ENCODE data around the gene MAGI2. TPM values are rescaled to one million over a fixed set of nuclear protein-coding genes. Genes with fewer than 3 reads are reported as not detected.

MAGI2 gene
- total RNA-seq, 2 donors from 2014 or later, result 3.9 to 10.5 TPM

DNA sequence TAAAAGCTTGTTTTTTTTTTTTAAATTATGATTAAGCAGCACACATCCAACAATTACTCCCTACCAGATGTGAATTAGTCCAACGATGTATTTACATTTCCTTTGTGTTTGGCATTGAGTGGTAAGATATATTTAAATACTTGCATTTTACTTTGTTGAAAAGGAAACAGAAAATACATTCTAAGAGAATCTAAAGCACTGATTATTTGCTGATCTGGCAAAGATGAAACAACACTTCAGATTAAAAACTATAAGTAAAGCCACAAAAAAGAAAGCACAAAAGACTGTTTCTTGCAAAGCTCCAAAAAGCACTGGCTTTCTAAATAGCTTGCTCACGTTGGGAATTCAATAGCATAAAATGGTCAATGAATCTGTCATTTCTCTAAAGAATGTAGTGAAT lies 1188.4 kb downstream of the MAGI2 start:
- DNase-seq, result no peak
- intact Hi-C loops (cut with DNase I), result no loop called here
- ATAC-seq, result no peak
- H3K27me3 ChIP-seq, result no peaks in the 10 kb centered on the region
- no peak for TF ChIP-seq POLR2A (IDR thresholded peaks at IDR 0.05)
- TF ChIP-seq, protein P1, sequence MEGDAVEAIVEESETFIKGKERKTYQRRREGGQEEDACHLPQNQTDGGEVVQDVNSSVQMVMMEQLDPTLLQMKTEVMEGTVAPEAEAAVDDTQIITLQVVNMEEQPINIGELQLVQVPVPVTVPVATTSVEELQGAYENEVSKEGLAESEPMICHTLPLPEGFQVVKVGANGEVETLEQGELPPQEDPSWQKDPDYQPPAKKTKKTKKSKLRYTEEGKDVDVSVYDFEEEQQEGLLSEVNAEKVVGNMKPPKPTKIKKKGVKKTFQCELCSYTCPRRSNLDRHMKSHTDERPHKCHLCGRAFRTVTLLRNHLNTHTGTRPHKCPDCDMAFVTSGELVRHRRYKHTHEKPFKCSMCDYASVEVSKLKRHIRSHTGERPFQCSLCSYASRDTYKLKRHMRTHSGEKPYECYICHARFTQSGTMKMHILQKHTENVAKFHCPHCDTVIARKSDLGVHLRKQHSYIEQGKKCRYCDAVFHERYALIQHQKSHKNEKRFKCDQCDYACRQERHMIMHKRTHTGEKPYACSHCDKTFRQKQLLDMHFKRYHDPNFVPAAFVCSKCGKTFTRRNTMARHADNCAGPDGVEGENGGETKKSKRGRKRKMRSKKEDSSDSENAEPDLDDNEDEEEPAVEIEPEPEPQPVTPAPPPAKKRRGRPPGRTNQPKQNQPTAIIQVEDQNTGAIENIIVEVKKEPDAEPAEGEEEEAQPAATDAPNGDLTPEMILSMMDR (IDR thresholded peaks at IDR 0.05), result no peak
- no peak overlapping the region for H3K4me3 ChIP-seq
- H3K9me3 ChIP-seq, result no peaks in the 10 kb centered on the region
- 13 to 27% methylated on average over 2 of the region's 2 CpGs for WGBS, 2 donors
- no peaks in the 10 kb centered on the region for H3K36me3 ChIP-seq (replicated peaks in 1 of 2; ENCODE audit: insufficient read depth in 1 of 2, low read depth in 2 of 2)
- H3K4me1 ChIP-seq, result peaks cover 12% of the 10 kb centered on the region
- H3K27ac ChIP-seq, result no peak overlapping the region

DNA sequence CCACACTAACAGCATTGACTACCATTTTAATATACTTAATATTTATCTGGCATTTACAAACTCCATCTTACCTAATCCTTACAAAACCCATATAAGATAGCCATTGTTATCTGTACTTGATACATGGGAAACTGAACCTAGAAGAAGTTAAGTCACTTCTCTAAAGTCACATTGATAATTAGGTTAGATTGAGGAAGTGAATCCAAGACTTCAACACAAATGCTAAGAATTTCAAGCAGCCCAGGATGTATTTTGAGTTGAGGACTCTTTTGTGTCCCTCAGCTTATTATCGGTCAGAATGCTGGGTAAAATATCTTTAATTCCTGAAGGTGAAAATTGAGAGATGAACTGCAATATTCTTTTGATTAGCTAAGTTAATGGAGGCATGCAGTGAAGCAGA lies 1189.4 kb downstream of the MAGI2 start:
- Histone ChIP-seq H3K27ac (no peak overlapping the region), H3K9me3 (no peaks in the 10 kb centered on the region), H3K27me3 (no peaks in the 10 kb centered on the region), H3K4me3 (no peak overlapping the region), H3K36me3 (replicated peaks in 1 of 2; ENCODE audit: insufficient read depth in 1 of 2, low read depth in 2 of 2) (no peaks in the 10 kb centered on the region), H3K4me1 (peaks cover 12% of the 10 kb centered on the region)
- ATAC-seq, result no peak
- 88 to 94% methylated on average over 1 of the region's 1 CpG for WGBS, 2 donors
- intact Hi-C loops (cut with DNase I), result no loop called here
- TF ChIP-seq, protein P1 (IDR thresholded peaks at IDR 0.05), result no peak
- no peak for TF ChIP-seq POLR2A (IDR thresholded peaks at IDR 0.05)
- no peak for DNase-seq

DNA sequence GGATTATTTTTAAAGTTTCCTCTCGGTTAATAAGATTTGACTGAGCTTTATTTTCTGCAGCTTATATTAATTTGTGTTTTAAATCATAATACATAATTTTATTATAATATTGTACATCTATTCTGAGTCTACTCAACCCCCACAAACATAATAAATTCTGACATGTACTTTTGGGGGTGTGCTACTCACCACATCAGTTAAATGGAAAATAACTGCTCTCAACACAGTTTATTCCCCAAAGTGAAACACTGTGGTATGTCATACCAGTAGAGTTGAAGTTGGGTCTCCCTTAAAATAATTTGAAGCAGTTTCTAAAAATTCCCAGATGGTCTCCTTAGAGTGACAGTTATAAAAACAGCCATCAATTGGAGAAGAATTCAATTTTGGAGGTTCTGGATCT lies 1191.7 kb downstream of the MAGI2 start:
- Histone ChIP-seq H3K4me1 (peaks cover 12% of the 10 kb centered on the region), H3K36me3 (replicated peaks in 1 of 2; ENCODE audit: insufficient read depth in 1 of 2, low read depth in 2 of 2) (no peaks in the 10 kb centered on the region), H3K4me3 (no peak overlapping the region), H3K27me3 (no peaks in the 10 kb centered on the region), H3K27ac (no peak overlapping the region), H3K9me3 (no peaks in the 10 kb centered on the region)
- ATAC-seq (no peak), DNase-seq (no peak)
- intact Hi-C loops (cut with DNase I), result no loop called here
- TF ChIP-seq POLR2A (IDR thresholded peaks at IDR 0.05), result no peak
- TF ChIP-seq, protein P1 (IDR thresholded peaks at IDR 0.05), result no peak
- WGBS, 2 donors, result 90 to 91% methylated on average over 1 of the region's 1 CpG

DNA sequence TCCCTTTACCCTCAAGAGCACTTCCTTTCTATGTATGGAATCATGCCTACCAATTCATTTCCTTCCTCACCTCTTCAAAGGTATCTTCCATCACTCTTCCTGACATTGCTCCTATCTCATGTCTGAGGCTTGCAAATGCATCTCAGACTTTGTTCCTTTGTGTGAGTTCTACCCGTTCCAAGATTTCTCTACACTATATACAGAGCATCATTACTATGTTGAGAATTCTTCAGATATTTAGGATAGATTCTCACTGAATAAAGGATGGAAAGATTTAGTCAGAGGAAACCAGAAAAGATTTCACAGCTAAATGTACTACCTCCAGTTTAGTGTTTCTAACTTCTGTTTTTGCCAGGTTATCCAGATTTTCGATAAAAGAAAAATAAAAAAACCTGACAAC lies 1192.2 kb downstream of the MAGI2 start:
- ATAC-seq, result no peak
- DNase-seq, result no peak
- TF ChIP-seq, protein P1 (IDR thresholded peaks at IDR 0.05), result no peak
- 70 to 86% methylated on average over 2 of the region's 2 CpGs for whole genome bisulfite sequencing, 2 donors
- H3K9me3 ChIP-seq, result no peaks in the 10 kb centered on the region
- no peaks in the 10 kb centered on the region for H3K27me3 ChIP-seq
- H3K36me3 ChIP-seq (replicated peaks in 1 of 2; ENCODE audit: insufficient read depth in 1 of 2, low read depth in 2 of 2), result no peaks in the 10 kb centered on the region
- intact Hi-C loops (cut with DNase I), result no loop called here
- no peak overlapping the region for H3K4me3 ChIP-seq
- H3K27ac ChIP-seq, result no peak overlapping the region
- H3K4me1 ChIP-seq, result peaks cover 12% of the 10 kb centered on the region

DNA sequence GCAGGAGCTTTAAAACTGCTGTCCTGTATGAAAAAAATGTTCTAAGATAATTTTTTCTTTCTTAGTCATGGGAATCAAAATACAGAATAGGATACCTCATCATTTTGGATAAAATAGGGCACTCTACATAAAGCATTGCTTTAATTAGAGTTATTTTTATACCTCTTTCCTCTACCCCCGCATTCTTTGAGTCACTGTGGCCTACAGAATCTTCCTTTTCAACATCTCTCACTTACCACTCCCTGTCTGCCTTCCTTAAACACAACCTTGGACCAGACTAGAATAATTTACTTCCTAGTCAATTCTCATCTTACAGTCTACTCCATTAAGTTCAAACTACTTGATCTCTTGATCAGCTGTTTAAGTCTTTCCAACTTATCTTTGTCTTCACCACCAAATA lies 1192.6 kb downstream of the MAGI2 start:
- DNase-seq, result no peak
- intact Hi-C loops (cut with DNase I), result no loop called here
- WGBS, 2 donors, result 73 to 89% methylated on average over 1 of the region's 1 CpG
- no peak for ATAC-seq
- Histone ChIP-seq H3K27me3 (no peaks in the 10 kb centered on the region), H3K9me3 (no peaks in the 10 kb centered on the region), H3K4me3 (no peak overlapping the region), H3K4me1 (peaks cover 12% of the 10 kb centered on the region), H3K36me3 (replicated peaks in 1 of 2; ENCODE audit: insufficient read depth in 1 of 2, low read depth in 2 of 2) (no peaks in the 10 kb centered on the region), H3K27ac (no peak overlapping the region)
- TF ChIP-seq, protein P1 (IDR thresholded peaks at IDR 0.05), result no peak
- no peak for TF ChIP-seq POLR2A (IDR thresholded peaks at IDR 0.05)

Data from body of pancreas (tissue), 4 donors.